ENCODE data around the gene WDFY1. TPM values are rescaled to one million over a fixed set of nuclear protein-coding genes. Genes with fewer than 3 reads are reported as not detected.
A peak's percentile ranks its signal among the peaks of the same experiment; 100 is the strongest.

The WDFY1 gene
- total RNA-seq, 1 experiment from 2014 or later: 88.7 TPM

DNA sequence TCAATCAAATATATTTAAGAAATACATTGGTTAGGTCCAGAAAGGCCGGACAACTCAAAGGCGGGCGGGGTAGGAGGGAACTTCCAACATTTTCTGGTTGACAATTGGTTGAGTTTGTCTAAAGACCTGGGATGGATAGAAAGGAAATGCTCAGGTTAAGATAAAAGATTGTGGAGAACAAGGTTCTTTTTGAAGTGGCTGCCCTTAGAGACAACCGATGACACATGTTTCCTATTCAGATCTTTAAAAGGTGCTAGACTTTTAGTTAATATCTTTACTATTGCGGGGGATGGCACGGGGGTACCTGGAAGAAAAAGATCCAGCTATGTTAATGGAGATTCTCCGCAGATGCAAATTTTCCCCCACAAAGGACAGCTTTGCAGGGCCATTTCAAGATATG, 97.7 kb downstream of the WDFY1 start:
- no peaks in the 10 kb centered on the region for H3K27me3 ChIP-seq (replicated peaks; ENCODE audit: insufficient read depth, low read depth, low read length, poor library complexity)
- H3K27ac ChIP-seq (ENCODE audit: low read depth, low read length, poor library complexity, severe bottlenecking): no peak overlapping the region
- ChIA-PET CTCF (no interaction called here), POLR2A (ENCODE audit: low non-redundant PET) (no interaction called here)
- no peaks in the 10 kb centered on the region for H3K9me3 ChIP-seq (ENCODE audit: low read depth, low read length, poor library complexity, severe bottlenecking)
- no peaks in the 10 kb centered on the region for H3K36me3 ChIP-seq (ENCODE audit: insufficient read depth, low read length, poor library complexity, severe bottlenecking)
- H3K4me1 ChIP-seq (ENCODE audit: insufficient read depth, low read length, poor library complexity, severe bottlenecking): no peaks in the 10 kb centered on the region
- TF ChIP-seq EZH2 (IDR thresholded peaks at IDR 0.05; ENCODE audit: borderline replicate concordance, low read depth, low read length, poor library complexity, severe bottlenecking) (no peak), CTCF (conservative IDR thresholded peaks at IDR 0.05; ENCODE audit: low read depth, low read length) (no peak)
- no peak overlapping the region for H3K4me3 ChIP-seq (ENCODE audit: low read depth, low read length, poor library complexity, severe bottlenecking)
- DNase-seq (ENCODE audit: low spot score): no peak
- no TSS peak for BruUV-seq (replicated peaks)
- intact Hi-C loops (cut with micrococcal nuclease; ENCODE audit: unreplicated experiment): no loop called here

DNA sequence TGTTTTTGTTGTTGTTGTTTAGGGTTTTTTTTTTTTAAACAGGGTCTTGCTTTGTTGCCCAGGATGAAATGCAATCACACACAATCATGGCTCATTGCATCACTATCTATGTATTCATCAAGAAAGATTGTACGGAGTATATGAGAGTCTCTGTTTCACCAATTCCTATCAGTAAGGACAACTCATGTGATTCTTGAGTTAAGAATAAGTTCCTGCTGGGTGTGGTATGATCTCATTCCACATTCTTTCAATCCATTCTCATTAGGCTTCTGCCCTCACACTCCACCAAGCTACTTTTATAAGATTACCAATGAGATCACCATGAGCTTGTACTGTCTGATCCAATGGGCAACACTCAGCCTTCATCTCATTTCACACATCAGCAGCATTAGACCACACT, 98.6 kb downstream of the WDFY1 start:
- no peaks in the 10 kb centered on the region for H3K9me3 ChIP-seq (ENCODE audit: low read depth, low read length, poor library complexity, severe bottlenecking)
- TF ChIP-seq EZH2 (IDR thresholded peaks at IDR 0.05; ENCODE audit: borderline replicate concordance, low read depth, low read length, poor library complexity, severe bottlenecking): no peak
- TF ChIP-seq CTCF (conservative IDR thresholded peaks at IDR 0.05; ENCODE audit: low read depth, low read length): no peak
- H3K27me3 ChIP-seq (replicated peaks; ENCODE audit: insufficient read depth, low read depth, low read length, poor library complexity): no peaks in the 10 kb centered on the region
- no peaks in the 10 kb centered on the region for H3K36me3 ChIP-seq (ENCODE audit: insufficient read depth, low read length, poor library complexity, severe bottlenecking)
- DNase-seq (ENCODE audit: low spot score): peak; percentile 39
- BruUV-seq (replicated peaks): no TSS peak
- H3K4me3 ChIP-seq (ENCODE audit: low read depth, low read length, poor library complexity, severe bottlenecking): no peak overlapping the region
- H3K27ac ChIP-seq (ENCODE audit: low read depth, low read length, poor library complexity, severe bottlenecking): no peak overlapping the region
- intact Hi-C loops (cut with micrococcal nuclease; ENCODE audit: unreplicated experiment): no loop called here
- H3K4me1 ChIP-seq (ENCODE audit: insufficient read depth, low read length, poor library complexity, severe bottlenecking): no peaks in the 10 kb centered on the region
- ChIA-PET POLR2A (ENCODE audit: low non-redundant PET) (no interaction called here), CTCF (interaction anchor here (0.7 kb wide), 1 partner anchor 467 kb away, joined by 4 read pairs; no protein-coding TSS in a partner anchor)

GRCh38 chr2:223841436-223842190, 103.5 kb downstream of the WDFY1 start:
- no TSS peak for BruUV-seq (replicated peaks)
- ChIA-PET POLR2A (ENCODE audit: low non-redundant PET) (no interaction called here), CTCF (no interaction called here)
- no peak overlapping the region for H3K4me3 ChIP-seq (ENCODE audit: low read depth, low read length, poor library complexity, severe bottlenecking)
- no peaks in the 10 kb centered on the region for H3K36me3 ChIP-seq (ENCODE audit: insufficient read depth, low read length, poor library complexity, severe bottlenecking)
- H3K27me3 ChIP-seq (replicated peaks; ENCODE audit: insufficient read depth, low read depth, low read length, poor library complexity): no peaks in the 10 kb centered on the region
- intact Hi-C loops (cut with micrococcal nuclease; ENCODE audit: unreplicated experiment): no loop called here
- no peaks in the 10 kb centered on the region for H3K4me1 ChIP-seq (ENCODE audit: insufficient read depth, low read length, poor library complexity, severe bottlenecking)
- no peak overlapping the region for H3K27ac ChIP-seq (ENCODE audit: low read depth, low read length, poor library complexity, severe bottlenecking)
- no peak for DNase-seq (ENCODE audit: low spot score)
- H3K9me3 ChIP-seq (ENCODE audit: low read depth, low read length, poor library complexity, severe bottlenecking): no peaks in the 10 kb centered on the region
- TF ChIP-seq CTCF (conservative IDR thresholded peaks at IDR 0.05; ENCODE audit: low read depth, low read length) (no peak), EZH2 (IDR thresholded peaks at IDR 0.05; ENCODE audit: borderline replicate concordance, low read depth, low read length, poor library complexity, severe bottlenecking) (no peak)

All from A673 (cell line).